NCI-H146 treated with DMSO at 0.1 percent for 48 hours (cell line): Measurements from ENCODE around the gene CAST.
"Not testable (repeated sequence)": the region's sequence is repeated elsewhere in the genome, so short reads cannot be mapped to it uniquely, and the experiment has no call there.

Source experiments
- DNase-seq: peaks from one replicate; lab custom pipeline; 2025; ENCODE audit not compliant: unreplicated experiment; lab: John Stamatoyannopoulos, UW

CAST gene

DNA sequence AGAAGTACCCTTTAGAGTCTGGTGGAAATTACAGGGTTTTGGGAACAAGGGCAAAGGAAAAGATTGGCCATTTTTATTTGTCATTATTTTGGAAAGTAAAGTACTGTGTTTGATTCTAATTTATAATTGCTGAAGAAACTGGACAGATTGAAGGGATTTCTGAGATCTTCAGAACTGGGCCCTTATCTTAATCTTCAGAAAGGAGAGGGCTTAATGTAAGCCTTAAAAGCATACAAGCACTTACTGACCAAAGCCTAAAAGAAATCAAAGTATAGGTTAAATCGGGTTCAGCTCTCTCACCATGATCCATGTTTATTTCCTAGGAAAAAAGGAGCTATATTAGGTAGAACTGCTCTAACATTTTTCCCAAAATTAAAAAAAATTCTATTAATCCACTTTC lies 109.9 kb downstream of the CAST start:
- no peak for DNase-seq

GRCh38 chr5:96772542-96772941 lies 110.4 kb downstream of the CAST start:
- DNase-seq: no peak

- DNase-seq: no peak
Measured at GRCh38 chr5:96775050-96775449, 112.9 kb downstream of the CAST start.

GRCh38 chr5:96775689-96776088 lies 113.5 kb downstream of the CAST start:
- no peak for DNase-seq

DNA sequence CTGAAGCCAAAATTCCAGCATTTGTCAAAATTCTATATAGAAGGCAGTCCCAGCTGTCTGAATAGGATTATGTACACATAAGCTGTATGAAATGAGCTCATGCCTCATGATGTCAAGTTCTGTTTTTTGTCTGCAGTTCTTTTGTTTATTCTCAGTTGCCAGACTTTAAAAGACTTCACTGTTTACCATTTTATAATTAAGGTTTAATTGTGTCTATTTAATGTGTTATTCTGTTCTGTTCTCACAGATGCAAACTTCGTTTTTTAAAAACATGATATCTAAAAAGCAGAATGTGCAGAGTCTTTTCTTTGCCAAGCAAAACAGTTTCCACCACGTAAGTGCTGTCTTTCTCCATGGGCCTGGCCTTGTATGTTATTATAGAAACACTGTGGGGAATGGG lies 114.4 kb downstream of the CAST start:
- DNase-seq: no peak

- no peak for DNase-seq
Measured at GRCh38 chr5:96778409-96778808, 116.2 kb downstream of the CAST start.

GRCh38 chr5:96780626-96781025 lies 118.5 kb downstream of the CAST start:
- DNase-seq: no peak

- DNase-seq: no peak
Measured at GRCh38 chr5:96781031-96781971, 119.1 kb downstream of the CAST start.

- no peak for DNase-seq
Measured at GRCh38 chr5:96783326-96783725, 121.2 kb downstream of the CAST start.

GRCh38 chr5:96785326-96786109 lies 123.3 kb downstream of the CAST start:
- no peak for DNase-seq

DNA sequence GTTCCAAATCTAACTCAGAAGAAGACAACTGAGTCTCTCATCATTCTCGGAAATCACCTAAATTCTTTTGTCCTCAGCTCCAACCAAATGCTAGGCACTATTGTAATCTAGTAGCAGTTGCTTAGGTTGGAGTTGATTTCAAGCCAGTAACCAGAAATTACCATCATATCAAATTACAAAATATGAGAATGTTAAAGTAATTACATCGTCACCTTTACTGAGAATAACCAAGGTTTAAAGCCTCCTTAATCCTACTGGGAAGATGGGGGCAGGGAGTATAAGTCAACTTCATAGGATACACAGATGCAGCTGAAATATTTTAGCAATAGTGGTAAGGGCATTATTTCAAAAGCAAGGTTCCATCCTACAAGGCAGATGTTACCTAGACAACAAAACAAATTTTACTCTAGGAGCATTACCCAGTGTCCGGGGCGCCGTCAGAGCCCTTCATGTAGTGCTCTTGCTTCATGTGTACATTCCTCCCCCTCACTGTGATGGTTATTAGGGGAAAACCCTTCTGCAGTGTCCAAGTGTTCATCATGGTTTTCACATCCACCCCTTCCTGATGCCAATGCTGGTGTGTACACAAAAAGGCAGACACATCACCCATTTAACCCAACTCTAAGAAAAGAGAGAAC lies 126.1 kb downstream of the CAST start:
- DNase-seq: no peak

DNA sequence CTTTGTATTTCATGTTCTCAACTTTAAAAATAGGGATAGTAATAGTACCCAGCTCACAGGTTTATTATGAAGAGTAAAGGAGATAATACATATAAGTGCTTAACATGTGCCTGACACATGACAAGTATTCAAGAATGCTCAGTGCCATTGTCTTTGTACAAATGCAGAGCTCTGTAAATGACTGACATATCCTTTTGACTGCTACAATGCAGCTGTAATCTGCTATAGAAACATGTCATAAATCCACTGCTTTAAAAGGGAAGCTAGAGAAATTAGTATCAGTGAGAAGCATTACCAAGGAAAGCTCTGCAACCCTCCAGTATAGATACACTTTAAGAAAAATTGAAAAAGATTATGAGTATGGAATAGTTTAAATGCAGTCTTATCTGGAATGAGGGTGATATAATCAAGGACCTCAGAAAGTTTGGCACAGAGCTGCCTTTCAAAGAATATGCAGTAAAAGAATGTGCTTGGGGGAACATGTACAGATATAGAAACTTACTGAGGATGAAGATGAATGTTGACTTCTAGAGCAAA lies 127.7 kb downstream of the CAST start:
- DNase-seq: no peak

DNA sequence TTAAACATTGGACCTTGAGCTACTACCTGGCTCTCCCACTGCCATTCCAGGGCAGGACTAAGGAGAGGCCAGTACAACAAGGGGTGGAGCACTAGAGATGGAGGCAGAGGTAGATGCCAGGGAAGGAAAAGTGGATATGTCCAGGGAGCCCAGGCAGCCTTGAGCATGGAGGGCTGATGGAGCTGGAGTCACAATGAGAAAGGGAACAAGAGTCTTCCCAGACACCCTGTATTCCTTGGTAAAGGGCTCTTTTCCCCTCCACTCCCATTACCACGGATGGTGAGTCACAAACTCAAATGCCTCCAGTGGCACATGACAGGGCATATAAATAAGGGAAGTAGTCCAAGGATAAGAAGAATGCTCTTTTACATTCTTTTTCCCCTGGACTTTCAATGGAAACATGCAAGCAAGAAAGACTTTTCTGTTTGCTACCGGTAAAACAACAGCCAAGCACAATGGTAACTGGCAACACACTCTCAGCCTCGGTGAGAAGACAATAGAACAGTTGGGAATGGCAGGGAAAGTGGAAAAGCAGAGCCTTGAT lies 128.9 kb downstream of the CAST start:
- no peak for DNase-seq

DNA sequence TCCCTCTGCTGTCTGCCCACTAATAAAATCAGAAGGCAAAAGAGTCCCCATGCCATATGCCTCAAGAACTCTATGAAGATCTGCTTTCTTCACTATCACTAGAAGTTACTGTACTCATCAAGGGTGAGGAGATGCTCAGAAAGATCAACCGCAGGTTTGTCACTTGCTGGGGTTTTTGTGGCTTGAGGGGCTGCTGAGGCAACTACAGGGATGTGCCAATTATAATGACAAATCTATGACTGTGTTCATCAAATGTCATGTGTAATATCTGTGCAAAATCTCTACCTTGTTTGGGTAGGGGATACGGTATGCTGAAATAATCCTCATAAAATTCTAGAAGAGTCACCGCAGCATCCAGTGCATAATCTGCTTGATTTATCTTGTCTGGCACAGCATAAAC lies 132.6 kb downstream of the CAST start:
- no peak for DNase-seq

DNA sequence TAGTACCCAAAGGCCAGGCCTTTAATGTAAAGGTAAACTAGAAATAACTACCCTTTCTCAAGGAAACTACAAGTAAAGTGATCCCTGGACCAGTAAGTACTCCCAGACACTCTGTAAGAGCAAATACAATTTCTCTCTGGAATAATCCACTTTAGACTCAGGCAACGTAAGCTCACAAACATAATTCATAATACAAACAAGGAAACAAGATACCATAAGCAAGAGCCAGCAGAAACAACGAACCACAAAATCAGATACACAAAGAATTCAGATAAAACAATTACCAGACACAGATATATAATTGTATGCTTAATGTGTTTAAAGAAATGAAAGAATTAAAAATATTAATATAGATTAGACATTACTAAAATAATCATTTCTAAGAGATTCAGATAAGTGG lies 133.4 kb downstream of the CAST start:
- no peak for DNase-seq

- DNase-seq: no peak
Measured at GRCh38 chr5:96796434-96796833, 134.3 kb downstream of the CAST start.

GRCh38 chr5:96801718-96802117 lies 139.5 kb downstream of the CAST start:
- DNase-seq: not testable (repeated sequence)

DNA sequence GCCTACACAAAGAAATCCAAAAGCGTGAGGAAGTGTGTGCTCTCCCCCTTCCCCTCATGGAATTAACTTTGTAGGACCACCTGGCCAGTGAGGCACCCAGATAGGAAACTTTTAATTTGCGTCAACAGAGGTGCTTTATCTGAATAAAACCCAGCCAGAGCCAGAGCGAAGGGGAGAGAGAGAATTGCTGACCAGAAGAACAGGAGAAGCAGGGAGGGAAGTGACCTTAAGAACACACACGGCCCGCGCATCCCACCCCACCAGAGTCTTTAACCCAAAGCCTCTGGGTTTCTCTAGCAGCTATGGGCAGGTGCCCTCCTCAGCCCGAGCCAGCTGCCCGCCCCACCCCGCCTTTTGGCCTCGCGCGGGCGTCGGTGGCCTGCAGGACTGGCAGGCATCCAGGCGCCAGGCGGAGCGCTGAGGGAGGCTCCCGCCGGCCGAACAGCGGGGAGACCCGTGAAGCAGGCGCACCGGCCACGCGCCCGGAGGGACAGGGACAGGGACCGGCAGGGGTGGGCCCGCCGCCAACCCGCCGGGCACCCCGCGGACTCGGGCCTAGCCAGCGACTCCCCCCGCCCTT lies 145.0 kb downstream of the CAST start:
- DNase-seq: peak; percentile 47

DNA sequence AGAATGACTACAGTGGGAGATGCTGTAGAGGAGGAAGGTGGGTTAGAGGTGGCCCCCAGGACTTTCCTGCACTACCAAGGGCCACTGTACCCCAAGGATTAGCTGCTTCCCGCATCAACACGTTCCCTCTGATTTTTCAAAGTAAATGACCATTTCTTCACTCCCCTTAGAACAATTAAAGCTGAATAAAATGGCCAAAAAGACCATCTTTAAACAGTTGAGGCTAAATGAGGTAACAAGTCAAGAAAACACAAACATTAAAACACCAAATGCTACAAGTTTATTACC lies 146.3 kb downstream of the CAST start:
- no peak for DNase-seq

- DNase-seq: no peak
Measured at GRCh38 chr5:96808868-96809558, 146.8 kb downstream of the CAST start.
